ENCODE results near the gene TECPR1.
A peak's percentile ranks its signal among the peaks of the same experiment; 100 is the strongest.

Gene TECPR1

GRCh38 chr7:98216941-98217622, 35.0 kb downstream of the TECPR1 start:
- Mint-ChIP-seq H3K4me1 (ENCODE audit: low read depth) (peaks cover 15% of the 10 kb centered on the region), H3K36me3 (ENCODE audit: low read depth) (peaks cover 10% of the 10 kb centered on the region), H3K4me3 (no peak overlapping the region)

GRCh38 chr7:98215561-98216495, 36.2 kb downstream of the TECPR1 start:
- H3K9me3 Mint-ChIP-seq = no peaks in the 10 kb centered on the region
- peaks cover 10% of the 10 kb centered on the region for H3K36me3 Mint-ChIP-seq (ENCODE audit: low read depth)
- no peak overlapping the region for H3K4me3 Mint-ChIP-seq
- H3K27ac Mint-ChIP-seq = no peak overlapping the region
- peaks cover 15% of the 10 kb centered on the region for H3K4me1 Mint-ChIP-seq (ENCODE audit: low read depth)
- H3K27me3 Mint-ChIP-seq = no peaks in the 10 kb centered on the region

More at GRCh38 chr7:98216941-98217622, 35.0 kb downstream of the TECPR1 start:
- H3K27ac Mint-ChIP-seq = no peak overlapping the region
- no peaks in the 10 kb centered on the region for H3K27me3 Mint-ChIP-seq
- no peaks in the 10 kb centered on the region for H3K9me3 Mint-ChIP-seq

- Mint-ChIP-seq H3K4me1 (ENCODE audit: low read depth) (peaks cover 15% of the 10 kb centered on the region), H3K27me3 (no peaks in the 10 kb centered on the region), H3K9me3 (no peaks in the 10 kb centered on the region), H3K4me3 (no peak overlapping the region), H3K36me3 (ENCODE audit: low read depth) (peaks cover 9% of the 10 kb centered on the region), H3K27ac (no peak overlapping the region)
These were observed 37.2 kb downstream of the TECPR1 start for GRCh38 chr7:98214811-98215321.

GRCh38 chr7:98213888-98214810, 37.9 kb downstream of the TECPR1 start:
- no peak overlapping the region for H3K27ac Mint-ChIP-seq
- H3K4me3 Mint-ChIP-seq = no peak overlapping the region
- no peaks in the 10 kb centered on the region for H3K27me3 Mint-ChIP-seq

DNA sequence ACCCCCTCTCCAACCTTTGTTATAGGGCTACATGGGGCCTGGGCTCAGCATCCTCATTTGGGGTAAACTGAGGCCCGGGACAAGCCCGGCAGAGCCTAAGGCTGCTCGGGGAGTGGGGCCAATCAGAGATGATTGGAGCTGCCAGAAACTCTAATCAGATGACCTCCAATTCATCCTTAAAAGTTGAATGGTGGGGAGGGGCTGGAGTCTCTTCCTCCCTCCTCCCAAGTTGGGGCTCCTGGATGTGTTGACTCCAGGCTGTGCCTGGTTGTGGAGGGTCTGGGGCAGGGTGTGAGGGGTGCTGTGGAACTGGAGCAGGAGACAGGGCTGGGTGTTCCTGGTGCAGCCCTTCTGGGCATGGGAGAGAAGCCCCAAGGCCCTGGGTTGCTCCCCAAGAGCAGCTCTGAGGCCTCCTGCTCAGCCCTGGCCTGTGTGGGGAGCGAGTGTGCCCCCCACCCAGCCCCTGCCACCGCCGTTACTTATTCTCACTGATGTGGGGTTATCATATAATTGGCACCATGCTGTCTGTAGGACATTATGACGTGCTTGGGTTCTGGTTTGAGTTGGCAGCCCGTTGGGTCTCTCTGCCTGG, 38.6 kb downstream of the TECPR1 start:
- H3K4me3 Mint-ChIP-seq = no peak overlapping the region
- H3K9me3 Mint-ChIP-seq = no peaks in the 10 kb centered on the region
- H3K27me3 Mint-ChIP-seq = no peaks in the 10 kb centered on the region
- H3K4me1 Mint-ChIP-seq (ENCODE audit: low read depth) = peaks cover 4% of the 10 kb centered on the region
- H3K27ac Mint-ChIP-seq = no peak overlapping the region
- H3K36me3 Mint-ChIP-seq (ENCODE audit: low read depth) = no peaks in the 10 kb centered on the region

More at GRCh38 chr7:98213888-98214810, 37.9 kb downstream of the TECPR1 start:
- peaks cover 11% of the 10 kb centered on the region for H3K4me1 Mint-ChIP-seq (ENCODE audit: low read depth)
- H3K9me3 Mint-ChIP-seq = no peaks in the 10 kb centered on the region
- peaks cover 3% of the 10 kb centered on the region for H3K36me3 Mint-ChIP-seq (ENCODE audit: low read depth)

DNA sequence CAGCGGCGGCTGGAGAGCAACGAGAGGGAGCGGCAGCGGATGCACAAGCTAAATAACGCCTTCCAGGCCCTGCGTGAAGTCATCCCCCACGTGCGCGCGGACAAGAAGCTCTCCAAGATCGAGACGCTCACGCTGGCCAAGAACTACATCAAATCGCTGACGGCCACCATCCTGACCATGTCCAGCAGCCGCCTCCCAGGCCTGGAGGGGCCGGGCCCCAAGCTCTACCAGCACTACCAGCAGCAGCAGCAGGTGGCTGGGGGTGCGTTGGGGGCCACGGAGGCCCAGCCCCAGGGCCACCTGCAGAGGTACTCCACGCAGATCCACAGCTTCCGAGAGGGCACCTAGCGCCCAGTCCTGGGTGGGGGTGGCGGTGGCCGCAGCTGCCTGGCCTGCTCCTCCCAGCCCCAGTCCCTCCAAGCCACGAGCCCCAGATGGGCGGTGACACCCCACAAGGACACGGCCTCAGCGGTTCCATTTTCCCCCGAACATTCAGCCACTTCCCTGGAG, 39.4 kb downstream of the TECPR1 start:
- Mint-ChIP-seq H3K4me1 (ENCODE audit: low read depth) (no peaks in the 10 kb centered on the region), H3K27me3 (no peaks in the 10 kb centered on the region), H3K4me3 (no peak overlapping the region), H3K27ac (no peak overlapping the region), H3K36me3 (ENCODE audit: low read depth) (no peaks in the 10 kb centered on the region), H3K9me3 (no peaks in the 10 kb centered on the region)

GRCh38 chr7:98211676-98212531, 40.1 kb downstream of the TECPR1 start:
- no peaks in the 10 kb centered on the region for H3K4me1 Mint-ChIP-seq (ENCODE audit: low read depth)
- H3K27ac Mint-ChIP-seq = no peak overlapping the region
- peak overlapping the region; percentile 55 for H3K4me3 Mint-ChIP-seq
- no peaks in the 10 kb centered on the region for H3K27me3 Mint-ChIP-seq
- no peaks in the 10 kb centered on the region for H3K9me3 Mint-ChIP-seq
- H3K36me3 Mint-ChIP-seq (ENCODE audit: low read depth) = no peaks in the 10 kb centered on the region

DNA sequence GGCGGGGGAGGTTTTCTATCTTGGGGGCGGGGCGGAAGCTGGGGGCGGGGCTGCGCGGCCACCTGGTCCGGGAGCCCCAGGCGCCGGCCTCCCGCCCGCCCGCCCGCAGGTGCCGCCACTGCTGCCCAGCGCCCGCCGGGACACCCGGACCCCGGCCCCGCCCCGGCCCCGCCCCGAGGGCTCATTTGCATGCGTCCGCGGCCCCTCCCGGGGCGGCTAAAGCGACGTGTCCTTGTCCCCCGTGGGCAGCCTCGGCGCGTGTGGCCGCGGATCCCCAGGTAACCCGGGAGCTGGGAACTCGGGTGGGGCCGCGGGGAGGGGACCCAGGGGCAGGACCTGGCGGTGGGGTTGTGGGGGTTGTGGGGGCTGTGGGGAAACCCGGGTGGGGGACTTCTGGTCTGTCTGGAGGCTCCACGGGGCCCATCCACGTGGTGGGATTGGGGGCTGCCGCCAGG, 40.8 kb downstream of the TECPR1 start, which contains the start of gene BHLHA15:
Gene BHLHA15 (plus strand): TSS at position 219 of the 455 bp plus-strand sequence. CDS start 871 bp downstream, outside the sequence.
- Mint-ChIP-seq H3K36me3 (ENCODE audit: low read depth) (no peaks in the 10 kb centered on the region), H3K27me3 (no peaks in the 10 kb centered on the region), H3K27ac (no peak within 1 kb of the TSS), H3K4me1 (ENCODE audit: low read depth) (no peaks in the 10 kb centered on the region), H3K9me3 (no peaks in the 10 kb centered on the region), H3K4me3 (peak within 1 kb of the TSS; percentile 55)

DNA sequence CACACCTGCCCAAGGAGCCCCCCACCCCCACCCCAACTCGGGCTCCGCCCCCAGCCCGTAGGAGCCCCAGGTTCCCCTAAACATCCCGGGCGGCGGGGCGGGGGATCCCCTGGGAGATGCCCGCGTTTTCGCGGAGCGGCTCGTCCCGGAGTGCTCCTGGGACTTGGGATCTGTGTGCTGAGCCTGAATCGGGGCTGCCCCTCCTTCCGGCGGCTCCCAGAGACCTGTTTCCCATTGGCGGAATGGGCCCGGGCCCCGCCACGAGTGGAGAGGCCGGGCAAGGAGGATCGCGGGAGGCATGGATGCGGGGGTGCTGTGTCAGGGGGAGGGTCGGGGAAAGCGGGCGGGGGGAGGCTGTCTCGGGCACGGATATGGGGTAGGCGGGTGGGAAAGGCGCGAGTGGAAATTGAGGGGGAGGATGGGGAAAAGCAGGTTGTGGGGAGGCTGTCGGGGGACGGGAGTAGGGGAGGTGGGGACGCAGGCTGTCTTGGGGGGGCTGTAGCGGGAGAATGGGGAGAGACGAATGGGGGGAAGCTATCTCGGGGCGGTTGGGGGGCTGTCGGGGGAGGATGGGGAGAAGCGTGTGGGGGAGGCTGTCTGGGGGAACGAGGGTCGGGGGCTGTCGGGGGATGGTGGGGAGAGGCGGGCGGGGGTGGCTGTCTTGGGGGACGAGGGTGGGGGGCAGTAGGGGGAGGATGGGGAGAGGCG, 41.4 kb downstream of the TECPR1 start:
- peaks cover 5% of the 10 kb centered on the region for H3K36me3 Mint-ChIP-seq (ENCODE audit: low read depth)
- no peaks in the 10 kb centered on the region for H3K27me3 Mint-ChIP-seq
- H3K27ac Mint-ChIP-seq = no peak overlapping the region
- H3K9me3 Mint-ChIP-seq = no peaks in the 10 kb centered on the region
- H3K4me1 Mint-ChIP-seq (ENCODE audit: low read depth) = peaks cover 4% of the 10 kb centered on the region
- no peak overlapping the region for H3K4me3 Mint-ChIP-seq

DNA sequence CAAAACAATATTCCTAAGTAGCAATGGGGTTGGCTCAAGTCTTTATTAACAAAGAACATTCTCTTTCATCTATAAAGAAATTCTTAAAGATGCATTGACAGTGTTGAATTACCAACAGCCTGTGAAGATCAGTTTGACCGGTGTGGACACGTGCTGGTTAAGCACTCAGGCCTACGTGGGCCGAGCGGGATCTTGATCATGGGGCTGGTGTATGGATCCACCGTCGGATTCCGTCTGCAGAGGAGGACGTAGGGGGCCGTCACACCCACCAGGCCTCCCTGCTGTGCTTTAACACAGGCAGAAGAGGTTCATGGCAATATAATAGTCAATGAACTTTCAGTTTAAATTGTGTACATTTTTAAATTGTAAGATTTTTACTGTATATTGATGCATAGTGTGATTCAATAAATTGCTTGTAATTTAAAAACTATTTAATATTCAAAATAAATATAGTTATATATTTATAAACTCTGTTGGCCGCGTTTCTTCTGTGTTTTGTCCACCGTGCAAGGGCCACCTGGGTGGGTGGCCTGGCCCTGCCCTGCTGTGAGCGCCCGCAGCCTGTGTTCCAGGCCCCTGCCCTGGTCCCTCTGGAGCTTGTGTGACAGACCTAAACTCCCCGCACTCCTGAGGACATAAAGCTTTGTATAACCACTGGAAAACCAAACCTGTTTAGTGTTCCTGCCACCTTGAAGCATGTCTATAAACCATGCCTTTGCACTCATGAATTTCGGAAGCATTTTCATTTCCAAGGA, 42.7 kb downstream of the TECPR1 start:
- H3K4me1 Mint-ChIP-seq (ENCODE audit: low read depth) = peaks cover 11% of the 10 kb centered on the region
- no peaks in the 10 kb centered on the region for H3K9me3 Mint-ChIP-seq
- peaks cover 11% of the 10 kb centered on the region for H3K36me3 Mint-ChIP-seq (ENCODE audit: low read depth)
- H3K4me3 Mint-ChIP-seq = peak overlapping the region; percentile 3
- no peaks in the 10 kb centered on the region for H3K27me3 Mint-ChIP-seq
- H3K27ac Mint-ChIP-seq = peak overlapping the region; percentile 49

DNA sequence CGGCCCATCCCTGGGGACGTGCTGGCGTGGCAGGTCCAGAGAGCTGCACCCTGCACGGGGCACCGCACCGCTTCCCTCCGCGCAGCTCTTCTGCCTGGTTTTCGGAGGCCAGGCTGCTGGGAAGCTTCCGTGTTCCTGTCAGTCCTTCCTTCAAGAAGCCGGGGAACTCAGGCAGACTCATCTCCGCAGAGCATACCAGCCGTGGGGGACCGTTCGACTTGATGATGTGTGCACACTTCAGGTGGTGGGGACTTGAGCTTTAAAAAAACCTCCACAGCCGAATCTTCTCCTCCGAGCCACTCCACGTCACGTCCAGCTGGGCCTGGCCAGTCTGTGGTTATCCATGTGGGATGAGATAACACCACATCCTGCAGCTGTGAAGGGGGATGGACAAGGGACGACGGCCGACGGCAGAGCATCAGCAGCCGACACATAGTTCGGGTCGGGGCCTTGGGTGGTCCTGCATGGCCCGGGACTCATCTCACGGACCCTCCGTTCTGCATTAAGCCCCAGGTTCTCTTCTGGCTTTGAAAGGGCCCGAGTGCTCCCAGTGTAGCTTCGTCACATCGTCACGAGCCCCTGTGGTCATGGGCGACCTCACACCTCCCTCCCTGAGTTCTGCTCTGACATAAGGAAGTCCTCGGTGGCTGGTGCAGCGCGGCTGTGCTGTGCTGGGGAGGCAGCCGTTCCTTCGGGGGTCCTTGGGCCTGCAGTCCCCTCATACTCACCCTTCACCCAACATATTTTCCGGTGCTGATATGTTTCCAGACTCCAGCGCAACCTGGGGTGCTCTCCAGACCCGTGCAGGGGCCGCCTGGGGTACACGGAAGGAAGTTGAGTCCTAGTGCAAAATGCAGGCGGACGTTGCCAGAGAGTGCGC, 45.3 kb downstream of the TECPR1 start:
- Mint-ChIP-seq H3K4me3 (no peak overlapping the region), H3K27ac (no peak overlapping the region), H3K36me3 (ENCODE audit: low read depth) (peaks cover 17% of the 10 kb centered on the region), H3K27me3 (no peaks in the 10 kb centered on the region), H3K4me1 (ENCODE audit: low read depth) (peaks cover 37% of the 10 kb centered on the region), H3K9me3 (no peaks in the 10 kb centered on the region)
